Heart right ventricle (tissue), 16 donors: ENCODE data around the gene TPO. TPM values are rescaled to one million over a fixed set of nuclear protein-coding genes. Genes with fewer than 3 reads are reported as not detected.

Experiments
- ATAC-seq, 8 donors: fragments of 200-7000 bp; cut with Tn5 transposase; one replicate each; pipeline ENCODE4 v1.9.1; 2020; ENCODE audit warnings: mild to moderate bottlenecking in 8 of 8, moderate library complexity in 8 of 8, moderate number of reproducible peaks in 1 of 8
- DNase-seq, 2 donors: peaks; one replicate each; pipeline ENCODE4 v3.0.0-alpha.2; 2020
- H3K27ac ChIP-seq, 10 donors: fragments of 200-600 bp; sonication (generic) in 2 of 10; one replicate each; pipeline versions ENCODE4 v1.5.0 to v1.8.0; 2020 to 2022; ENCODE audit warnings: mild to moderate bottlenecking in 3 of 10
- H3K27me3 ChIP-seq, 7 donors: fragments of 200-600 bp; one replicate each; pipeline ENCODE4 v1.8.0; 2021 to 2022; ENCODE audit warnings: mild to moderate bottlenecking in 2 of 7
- H3K36me3 ChIP-seq, 9 donors: fragments of 200-600 bp; sonication (generic) in 1 of 9; one replicate each; pipeline versions ENCODE4 v1.5.0 to v1.8.0; 2020 to 2022; ENCODE audit warnings: mild to moderate bottlenecking in 2 of 9
- H3K4me1 ChIP-seq, 9 donors: fragments of 200-600 bp; sonication (generic) in 1 of 9; one replicate each; pipeline versions ENCODE4 v1.5.0 to v1.8.0; 2020 to 2022; ENCODE audit warnings: mild to moderate bottlenecking in 4 of 9
- H3K4me3 ChIP-seq, 10 donors: fragments of 200-600 bp; sonication (generic) in 2 of 10; one replicate each; pipeline versions ENCODE4 v1.5.0 to v1.8.0; 2020 to 2022; ENCODE audit warnings: mild to moderate bottlenecking in 7 of 10, moderate library complexity in 2 of 10
- H3K9me3 ChIP-seq, 11 donors: fragments of 200-600 bp in 10 of 11; sonication (generic) in 2 of 11; one replicate each; pipeline versions ENCODE4 v1.5.0 to v1.8.0; 2013 to 2022; ENCODE audit warnings: mild to moderate bottlenecking in 2 of 11, control low read depth in 1 of 11, moderate library complexity in 1 of 11
- CTCF ChIP-seq, 9 donors: fragments of 200-600 bp; sonication (generic) in 2 of 9; IDR thresholded peaks; one replicate each; pipeline versions ENCODE4 v1.5.0 to v1.8.0; 2021 to 2022; ENCODE audit warnings: antibody characterized with exemption in 9 of 9, mild to moderate bottlenecking in 5 of 9, moderate library complexity in 1 of 9
- WGBS, 2 donors: extraction: QIAGEN DNeasy Blood & Tissue Kit; methylation state at CpG; one replicate each; pipeline ENCODE4 v1.1.7; 2013; ENCODE audit warnings: inconsistent platforms in 1 of 2; 5-methylcytosine and 5-hydroxymethylcytosine counted together
- intact Hi-C, 10 donors: fragments of 100-400 bp; cut with DNase I; formaldehyde crosslinking; loops; one replicate each; pipeline versions ENCODE4 v1.11.1 to v1.14.2; 2022
- polyA plus RNA-seq, 2 donors: library from polyadenylated mRNA; stranded (reverse); fragments of 200-250 nt; gene quantifications; one replicate each; pipeline ENCODE4 v1.2.3, GENCODE V29; 2013
- total RNA-seq, 10 donors: library from RNA; stranded (reverse); fragmentation: NEBNext Ultra II Directional in 3 of 10; extraction: Animal tissue kit (Norgen Biotek cat#: 25700) in 3 of 10; gene quantifications; one replicate each; pipeline versions ENCODE4 v1.2.1 to v1.2.4, GENCODE V29; 2021 to 2023
- donor health status: Arrhythmogenic right ventricular cardiomyopathy.
- donor health status: ischemic (EF 13 %, LVEDD 7.1; RV severe dilation, severe dysfunction).
- donor health status: healthy with polysubstance abuse.
- donor health status: DM: no; HTN: yes; CAD: no.
- donor health status: DM: no; HTN: no; CAD: no.
- donor health status: ischemic (EF 25% LVEDD 6.9; RV normal size, moderate dysfunction).
- donor health status: ischemic (EF 25% LVEDD 5.7; RV mildly dilated, moderate dysfunction).
- donor health status: healthy.
- donor health status: DM: yes; HTN: yes; CAD: no.
- donor health status: Ischemic cardiomyopathy.
- donor health status: ischemic (EF 35%, LVEDD 5.7; RV mildly dilated, moderate dysfunction).
- donor health status: nonischemic (EF 11% LVEDD 7.7; RV severe dilation, severe dysfunction).
- donor health status: DM: yes; HTN: yes; CAD: no.
- donor health status: PGD.
- donor health status: ischemic (EF 29% LVEDD 5.4; RV normal size, mild dysfunction).
- donor health status: nonischemic (EF 23%, LVEDD 6.1; RV moderate dilation, normal function).

Gene TPO
- total and polyA plus RNA-seq, 12 donors: 0.85 to 22.1 (median 6.4) TPM

DNA sequence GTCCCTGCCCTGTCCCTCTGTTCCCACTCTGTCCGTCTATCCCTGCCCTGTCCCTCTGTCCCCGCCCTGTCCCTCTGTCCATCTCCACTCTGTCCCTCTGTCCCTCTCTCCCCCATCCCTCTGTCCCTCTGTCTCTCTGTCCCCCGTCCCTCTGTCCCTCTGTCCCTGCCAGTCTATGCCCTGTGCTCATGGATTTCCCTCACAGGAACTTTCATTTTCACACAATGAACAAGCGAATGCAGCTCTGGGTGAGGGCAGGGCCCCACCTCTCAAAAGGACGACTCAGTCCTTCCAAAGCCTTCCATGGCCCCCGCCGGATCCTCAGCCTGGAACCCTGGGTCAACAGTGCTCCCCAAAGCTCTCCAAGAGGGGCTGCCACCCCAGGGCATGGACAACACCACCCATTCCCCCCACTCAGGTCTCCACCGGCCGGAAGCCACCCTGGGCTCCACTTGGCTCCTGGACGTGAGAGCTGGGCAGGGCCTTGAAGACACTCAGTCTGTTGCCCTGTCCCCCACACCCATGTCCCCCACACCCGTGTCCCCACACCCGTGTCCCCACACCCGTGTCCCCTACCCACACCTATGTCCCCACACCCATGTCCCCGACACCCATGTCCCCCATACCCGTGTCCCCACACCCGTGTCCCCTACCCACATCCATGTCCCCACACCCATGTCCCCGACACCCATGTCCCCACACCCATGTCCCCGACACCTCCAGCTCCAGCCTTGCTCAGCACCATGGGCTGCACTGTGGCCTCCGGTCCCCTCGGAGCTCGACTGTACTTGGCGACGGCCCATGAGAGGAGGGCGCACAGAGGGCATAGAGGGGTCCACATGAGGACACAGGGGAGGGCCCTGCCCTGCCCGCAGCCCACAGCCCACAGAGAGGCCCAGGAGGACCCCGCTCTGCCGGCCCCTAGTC is 175.1 kb downstream of the TPO start:
- no peak for TF ChIP-seq CTCF (IDR thresholded peaks at IDR 0.05)
- 87 to 88% methylated on average over 26 to 27 of the region's 27 CpGs for WGBS, 2 donors
- DNase-seq (no peak), ATAC-seq (no peak)
- peaks cover 0 to 22% (median 0%) of the 10 kb centered on the region in 7 donors for H3K27me3 ChIP-seq
- no peak overlapping the region for H3K27ac ChIP-seq
- peaks cover 0 to 6% (median 0%) of the 10 kb centered on the region in 11 donors for H3K9me3 ChIP-seq
- H3K36me3 ChIP-seq: no peaks in the 10 kb centered on the region
- no peak overlapping the region for H3K4me3 ChIP-seq
- H3K4me1 ChIP-seq: peaks cover 0 to 43% (median 29%) of the 10 kb centered on the region in 9 donors
- intact Hi-C loops: no loop called here

DNA sequence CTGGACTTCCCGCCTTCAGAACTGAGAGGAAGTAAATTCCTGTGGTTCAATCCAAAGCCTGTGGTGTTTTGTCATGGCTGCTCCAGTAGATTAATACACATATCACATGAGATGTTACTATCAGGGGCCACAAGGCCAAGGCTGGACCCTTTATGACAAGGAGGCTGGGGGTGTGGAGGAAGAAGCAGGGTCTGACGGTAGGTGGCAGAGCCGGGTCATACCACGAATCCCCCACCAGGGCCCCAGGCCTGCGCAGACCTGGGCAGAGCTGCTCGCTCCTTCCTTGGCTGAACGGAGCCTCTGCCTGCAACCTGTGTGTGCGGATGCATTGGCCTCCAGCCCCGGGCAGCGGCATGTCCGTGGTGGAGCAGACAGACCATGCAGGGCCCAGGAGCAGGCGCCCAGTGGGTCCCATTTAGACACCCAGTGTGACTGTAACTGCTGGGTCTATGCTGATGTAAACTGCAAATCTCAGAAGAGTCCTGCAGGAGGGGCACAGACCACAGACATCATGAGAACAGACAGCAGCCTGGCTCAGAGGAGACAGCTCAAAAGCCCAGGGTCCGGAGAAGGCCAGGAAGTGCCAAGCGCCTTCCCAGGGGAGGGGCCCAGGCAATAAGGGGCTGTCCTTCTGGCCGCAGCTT is 175.8 kb downstream of the TPO start:
- DNase-seq (no peak), ATAC-seq (no peak)
- Histone ChIP-seq H3K36me3 (no peaks in the 10 kb centered on the region), H3K27me3 (peaks cover 0 to 21% (median 0%) of the 10 kb centered on the region in 7 donors), H3K4me1 (peaks cover 5 to 51% (median 37%) of the 10 kb centered on the region in 9 donors), H3K27ac (no peak overlapping the region), H3K4me3 (no peak overlapping the region), H3K9me3 (peaks cover 0 to 6% (median 0%) of the 10 kb centered on the region in 11 donors)
- no peak for TF ChIP-seq CTCF (IDR thresholded peaks at IDR 0.05)
- intact Hi-C loops: no loop called here
- WGBS, 2 donors: 82 to 84% methylated on average over 15 of the region's 15 CpGs

- Histone ChIP-seq H3K27ac (peak overlapping the region in 9 of 10 donors; percentile 2 to 84 (median 65)), H3K27me3 (peaks cover 0 to 20% (median 0%) of the 10 kb centered on the region in 7 donors), H3K36me3 (no peaks in the 10 kb centered on the region), H3K4me3 (peak overlapping the region in 5 of 10 donors; percentile 7 to 41 (median 30)), H3K4me1 (peaks cover 5 to 54% (median 41%) of the 10 kb centered on the region in 9 donors), H3K9me3 (peaks cover 0 to 6% (median 0%) of the 10 kb centered on the region in 11 donors)
- WGBS, 2 donors: 47 to 50% methylated on average over 18 of the region's 18 CpGs
- intact Hi-C loops: loop anchor here in 8 of 10 donors (2.0 to 10.0 kb wide), 7 partner anchors 41 to 161 kb away; partner anchors contain the start of gene PXDN (in 3 of the 8)
- DNase-seq (no peak), ATAC-seq (peak in 5 of 8 donors; percentile 12 to 39 (median 19))
- peak in 2 of 9 donors; percentile 10 to 21 for TF ChIP-seq CTCF (IDR thresholded peaks at IDR 0.05)
Measured at GRCh38 chr2:1590596-1591460, 177.6 kb downstream of the TPO start.
